Neuronal stem cell (in vitro differentiated cells): Measurements from ENCODE around the gene PID1.

Experiments used
- DNase-seq: peaks from one replicate; pipeline ENCODE4 v3.0.0-alpha.2; 2013; ENCODE audit warnings: low spot score
- H2AFZ ChIP-seq: one replicate; pipeline ENCODE4 v1.6.1; 2013; ENCODE audit warnings: mild to moderate bottlenecking, low read length, inconsistent platforms
- H2AK5ac ChIP-seq: 2 replicates; pipeline ENCODE4 v1.6.1; 2013; ENCODE audit warnings: low read depth, mild to moderate bottlenecking, inconsistent platforms, low read length, moderate library complexity, mixed read lengths
- H2BK120ac ChIP-seq: 2 replicates; pipeline ENCODE4 v1.6.1; 2013; ENCODE audit warnings: low read depth, mild to moderate bottlenecking, inconsistent platforms, low read length, moderate library complexity, mixed read lengths
- H2BK12ac ChIP-seq: one replicate; pipeline ENCODE4 v1.6.1; 2013; ENCODE audit warnings: low read length, inconsistent platforms
- H2BK15ac ChIP-seq: 2 replicates; pipeline ENCODE4 v1.6.1; 2013; ENCODE audit warnings: mild to moderate bottlenecking, low read length, inconsistent platforms, mixed read lengths
- H2BK5ac ChIP-seq: one replicate; pipeline ENCODE4 v1.6.1; 2013; ENCODE audit warnings: inconsistent platforms, mild to moderate bottlenecking, low read length, moderate library complexity
- H3K14ac ChIP-seq: one replicate; pipeline ENCODE4 v1.6.1; 2013; ENCODE audit warnings: low read length, inconsistent platforms
- H3K18ac ChIP-seq: 2 replicates; pipeline ENCODE4 v1.6.1; 2013; ENCODE audit warnings: low read length, inconsistent platforms
- H3K23ac ChIP-seq: 2 replicates; pipeline ENCODE4 v1.6.1; 2013; ENCODE audit warnings: low read depth, mild to moderate bottlenecking, mixed read lengths, low read length, inconsistent platforms; ENCODE audit not compliant: poor library complexity
- H3K27ac ChIP-seq: replicated peaks from 3 replicates; pipeline ENCODE4 v1.5.1; 2013; ENCODE audit warnings: low read length, inconsistent platforms
- H3K27me3 ChIP-seq, 3 experiments: 2 replicates each; pipeline ENCODE4 v1.6.1; 2013; ENCODE audit warnings: low read length in 3 of 3, mild to moderate bottlenecking in 2 of 3, inconsistent platforms in 1 of 3, low read depth in 1 of 3, mixed read lengths in 1 of 3, moderate library complexity in 1 of 3; ENCODE audit not compliant: control insufficient read depth in 3 of 3, insufficient read depth in 3 of 3
- H3K36me3 ChIP-seq, 2 donors: replicated peaks in 1 of 2; 2 replicates each; pipeline ENCODE4 v1.6.1; 2013; ENCODE audit warnings: low read length in 2 of 2; ENCODE audit not compliant: control insufficient read depth in 2 of 2, insufficient read depth in 2 of 2
- H3K4ac ChIP-seq: 2 replicates; pipeline ENCODE4 v1.6.1; 2013; ENCODE audit warnings: inconsistent platforms, mild to moderate bottlenecking, low read length, moderate library complexity
- H3K4me1 ChIP-seq, 2 donors: 1 replicate in 1 of 2; 2 replicates in 1 of 2; pipeline ENCODE4 v1.6.1; 2013; ENCODE audit warnings: low read length in 2 of 2, low read depth in 1 of 2; ENCODE audit not compliant: control insufficient read depth in 2 of 2, insufficient read depth in 1 of 2
- H3K4me2 ChIP-seq: one replicate; pipeline ENCODE4 v1.6.1; 2013; ENCODE audit warnings: mild to moderate bottlenecking, low read length, inconsistent platforms; ENCODE audit not compliant: insufficient read depth, poor library complexity, severe bottlenecking
- H3K4me3 ChIP-seq, 2 donors: 2 replicates each; pipeline ENCODE4 v1.5.1; 2013; ENCODE audit warnings: low read length in 2 of 2, mild to moderate bottlenecking in 2 of 2, inconsistent platforms in 1 of 2, moderate library complexity in 1 of 2
- H3K79me1 ChIP-seq: one replicate; pipeline ENCODE4 v1.6.1; 2013; ENCODE audit warnings: low read depth, mild to moderate bottlenecking, inconsistent platforms, low read length, moderate library complexity
- H3K9ac ChIP-seq: one replicate; pipeline ENCODE4 v1.6.1; 2013; ENCODE audit warnings: mild to moderate bottlenecking, low read depth, low read length, inconsistent platforms; ENCODE audit not compliant: poor library complexity
- H3K9me3 ChIP-seq, 2 donors: replicated peaks in 1 of 2; 2 replicates each; pipeline versions ENCODE3 to v1.6.1; 2013; ENCODE audit warnings: low read length in 2 of 2, mild to moderate bottlenecking in 2 of 2, inconsistent platforms in 1 of 2, low read depth in 1 of 2, mixed read lengths in 1 of 2, moderate library complexity in 1 of 2; ENCODE audit not compliant: control insufficient read depth in 2 of 2, insufficient read depth in 1 of 2
- H4K8ac ChIP-seq: one replicate; pipeline ENCODE4 v1.6.1; 2013; ENCODE audit warnings: low read depth, mild to moderate bottlenecking, inconsistent platforms, low read length, moderate library complexity
- H4K91ac ChIP-seq: one replicate; pipeline ENCODE4 v1.6.1; 2013; ENCODE audit warnings: low read length, low read depth, mild to moderate bottlenecking, inconsistent platforms; ENCODE audit not compliant: poor library complexity
- WGBS, 2 donors: extraction: QIAGEN DNeasy Blood & Tissue Kit; methylation state at CpG; one replicate each; pipeline ENCODE4 v1.1.7; 2013; ENCODE audit warnings: missing lambda C conversion rate in 2 of 2, mixed read lengths in 1 of 2; ENCODE audit not compliant: insufficient read length in 2 of 2, insufficient replicate concordance in 1 of 2; ENCODE audit errors: extremely low coverage in 2 of 2; 5-methylcytosine and 5-hydroxymethylcytosine counted together

PID1 gene

GRCh38 chr2:229240984-229241491 lies 30.0 kb downstream of the PID1 start:
- H3K14ac ChIP-seq = no peak overlapping the region
- no peak overlapping the region for H2BK120ac ChIP-seq
- peaks cover 0 to 1% of the 10 kb centered on the region in 2 donors for H3K4me1 ChIP-seq
- H3K9ac ChIP-seq = no peak overlapping the region
- no peak overlapping the region for H3K23ac ChIP-seq
- no peak overlapping the region for H3K18ac ChIP-seq
- no peaks in the 10 kb centered on the region for H3K79me1 ChIP-seq
- H3K27ac ChIP-seq = no peak overlapping the region
- H2BK5ac ChIP-seq = no peak overlapping the region
- H2AFZ ChIP-seq = no peak overlapping the region
- no peaks in the 10 kb centered on the region for H3K27me3 ChIP-seq
- H2AK5ac ChIP-seq = no peak overlapping the region
- no peak overlapping the region for H3K4ac ChIP-seq
- H4K8ac ChIP-seq = no peak overlapping the region
- H4K91ac ChIP-seq = no peak overlapping the region
- no peaks in the 10 kb centered on the region for H3K36me3 ChIP-seq
- no peak for DNase-seq
- peaks cover 0 to 3% of the 10 kb centered on the region in 2 donors for H3K9me3 ChIP-seq
- H3K4me2 ChIP-seq = no peak overlapping the region
- no peak overlapping the region for H3K4me3 ChIP-seq
- no peak overlapping the region for H2BK12ac ChIP-seq
- H2BK15ac ChIP-seq = no peak overlapping the region

GRCh38 chr2:229239021-229239420 lies 32.1 kb downstream of the PID1 start:
- Histone ChIP-seq H3K18ac (no peak overlapping the region), H3K36me3 (no peaks in the 10 kb centered on the region), H2BK120ac (no peak overlapping the region), H2AFZ (no peak overlapping the region), H3K27me3 (no peaks in the 10 kb centered on the region), H4K91ac (no peak overlapping the region), H3K9ac (no peak overlapping the region), H3K14ac (no peak overlapping the region), H3K4me2 (no peak overlapping the region), H3K9me3 (peaks cover 0 to 3% of the 10 kb centered on the region in 2 donors), H3K4ac (no peak overlapping the region), H2BK5ac (no peak overlapping the region), H2BK15ac (no peak overlapping the region), H3K27ac (no peak overlapping the region), H3K79me1 (no peaks in the 10 kb centered on the region), H3K23ac (no peak overlapping the region), H3K4me3 (no peak overlapping the region), H2AK5ac (no peak overlapping the region), H4K8ac (no peak overlapping the region), H3K4me1 (no peaks in the 10 kb centered on the region), H2BK12ac (no peak overlapping the region)
- no peak for DNase-seq
- no CpG with 5 or more reads among the region's 2 CpGs for WGBS, 2 donors

- DNase-seq = no peak
- Histone ChIP-seq H3K9me3 (peaks cover 0 to 1% of the 10 kb centered on the region in 2 donors), H2AFZ (no peak overlapping the region), H3K4ac (no peak overlapping the region), H2BK5ac (no peak overlapping the region), H3K79me1 (no peaks in the 10 kb centered on the region), H3K27me3 (no peaks in the 10 kb centered on the region), H2BK12ac (no peak overlapping the region), H3K27ac (no peak overlapping the region), H2AK5ac (no peak overlapping the region), H3K23ac (no peak overlapping the region), H4K8ac (no peak overlapping the region), H4K91ac (no peak overlapping the region), H2BK15ac (no peak overlapping the region), H3K4me2 (no peak overlapping the region), H3K14ac (no peak overlapping the region), H3K4me3 (no peak overlapping the region), H3K18ac (no peak overlapping the region), H3K36me3 (no peaks in the 10 kb centered on the region), H3K9ac (no peak overlapping the region), H3K4me1 (no peaks in the 10 kb centered on the region), H2BK120ac (no peak overlapping the region)
- WGBS, 2 donors = no CpG with 5 or more reads among the region's 2 CpGs
Measured at GRCh38 chr2:229237270-229237669, 33.8 kb downstream of the PID1 start.

GRCh38 chr2:229235131-229235914 lies 35.8 kb downstream of the PID1 start:
- Histone ChIP-seq H2BK12ac (no peak overlapping the region), H3K27ac (no peak overlapping the region), H4K91ac (no peak overlapping the region), H2BK120ac (no peak overlapping the region), H3K36me3 (no peaks in the 10 kb centered on the region), H3K18ac (no peak overlapping the region), H3K4ac (no peak overlapping the region), H2AK5ac (no peak overlapping the region), H3K4me3 (no peak overlapping the region), H3K9ac (no peak overlapping the region), H3K14ac (no peak overlapping the region), H2BK15ac (no peak overlapping the region), H3K23ac (no peak overlapping the region), H3K79me1 (no peaks in the 10 kb centered on the region), H2AFZ (no peak overlapping the region), H3K9me3 (no peaks in the 10 kb centered on the region), H3K4me1 (no peaks in the 10 kb centered on the region), H3K27me3 (no peaks in the 10 kb centered on the region), H2BK5ac (no peak overlapping the region), H4K8ac (no peak overlapping the region), H3K4me2 (no peak overlapping the region)
- DNase-seq = peak; percentile 15
- no CpG with 5 or more reads among the region's 9 CpGs for WGBS, 2 donors
